IMR-90 (cell line): ENCODE results near the gene OR7A17.

ENCODE experiments used
- CEBPB ChIP-seq: IDR thresholded peaks from 2 replicates; pipeline ENCODE4 v1.6.1; 2012; ENCODE audit warnings: low read depth, low read length, improper control_type of control experiment
- MXI1 ChIP-seq: IDR thresholded peaks from 2 replicates; pipeline ENCODE4 v1.6.1; 2012; ENCODE audit warnings: low read depth, mild to moderate bottlenecking, low read length, moderate library complexity, borderline replicate concordance
- NFE2L2 ChIP-seq: fragments of 150-350 bp; IDR thresholded peaks from 2 replicates; pipeline ENCODE4 v1.6.1; 2016; ENCODE audit warnings: low read depth, mild to moderate bottlenecking, low read length
- POLR2A ChIP-seq: IDR thresholded peaks from 2 replicates; pipeline ENCODE4 v1.6.1; 2012; ENCODE audit warnings: mild to moderate bottlenecking, low read depth, low read length
- RCOR1 ChIP-seq: IDR thresholded peaks from 2 replicates; pipeline ENCODE4 v1.6.1; 2012; ENCODE audit warnings: mild to moderate bottlenecking, low read length, improper control_type of control experiment; ENCODE audit not compliant: insufficient replicate concordance
- TF ChIP-seq, protein P1 (sequence below): conservative IDR thresholded peaks from 2 replicates; pipeline ENCODE4 v1.5.1; 2012; ENCODE audit warnings: mild to moderate bottlenecking, low read depth, low read length, improper control_type of control experiment
- TF ChIP-seq, protein P2 (sequence below): fragments of 150-350 bp; IDR thresholded peaks from 2 replicates; pipeline ENCODE4 v1.6.1; 2017; ENCODE audit warnings: mild to moderate bottlenecking, antibody characterized with exemption, low read length, low read depth

DNA sequence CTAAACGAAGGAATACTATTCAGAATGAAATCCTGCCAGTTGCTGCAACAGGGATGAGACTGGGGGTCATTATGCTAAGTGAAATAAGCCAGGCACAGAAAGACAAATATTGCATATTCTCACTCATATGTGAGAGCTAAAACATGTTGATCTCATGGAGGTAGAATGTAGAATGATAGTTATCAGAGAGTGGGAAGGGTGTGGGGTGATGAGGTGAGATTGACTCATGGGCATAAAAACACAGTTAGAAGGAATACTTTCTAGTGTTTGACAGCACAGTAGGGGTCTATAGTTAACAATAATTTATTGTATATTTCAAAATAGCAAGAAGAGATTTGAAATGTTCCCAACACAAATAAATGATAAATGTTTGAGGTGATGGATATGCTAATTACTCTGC, 47.6 kb upstream of the OR7A17 start:
- TF ChIP-seq RCOR1 = no peak
- TF ChIP-seq, protein P1, sequence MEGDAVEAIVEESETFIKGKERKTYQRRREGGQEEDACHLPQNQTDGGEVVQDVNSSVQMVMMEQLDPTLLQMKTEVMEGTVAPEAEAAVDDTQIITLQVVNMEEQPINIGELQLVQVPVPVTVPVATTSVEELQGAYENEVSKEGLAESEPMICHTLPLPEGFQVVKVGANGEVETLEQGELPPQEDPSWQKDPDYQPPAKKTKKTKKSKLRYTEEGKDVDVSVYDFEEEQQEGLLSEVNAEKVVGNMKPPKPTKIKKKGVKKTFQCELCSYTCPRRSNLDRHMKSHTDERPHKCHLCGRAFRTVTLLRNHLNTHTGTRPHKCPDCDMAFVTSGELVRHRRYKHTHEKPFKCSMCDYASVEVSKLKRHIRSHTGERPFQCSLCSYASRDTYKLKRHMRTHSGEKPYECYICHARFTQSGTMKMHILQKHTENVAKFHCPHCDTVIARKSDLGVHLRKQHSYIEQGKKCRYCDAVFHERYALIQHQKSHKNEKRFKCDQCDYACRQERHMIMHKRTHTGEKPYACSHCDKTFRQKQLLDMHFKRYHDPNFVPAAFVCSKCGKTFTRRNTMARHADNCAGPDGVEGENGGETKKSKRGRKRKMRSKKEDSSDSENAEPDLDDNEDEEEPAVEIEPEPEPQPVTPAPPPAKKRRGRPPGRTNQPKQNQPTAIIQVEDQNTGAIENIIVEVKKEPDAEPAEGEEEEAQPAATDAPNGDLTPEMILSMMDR = no peak
- TF ChIP-seq POLR2A = no peak
- TF ChIP-seq, protein P2, sequence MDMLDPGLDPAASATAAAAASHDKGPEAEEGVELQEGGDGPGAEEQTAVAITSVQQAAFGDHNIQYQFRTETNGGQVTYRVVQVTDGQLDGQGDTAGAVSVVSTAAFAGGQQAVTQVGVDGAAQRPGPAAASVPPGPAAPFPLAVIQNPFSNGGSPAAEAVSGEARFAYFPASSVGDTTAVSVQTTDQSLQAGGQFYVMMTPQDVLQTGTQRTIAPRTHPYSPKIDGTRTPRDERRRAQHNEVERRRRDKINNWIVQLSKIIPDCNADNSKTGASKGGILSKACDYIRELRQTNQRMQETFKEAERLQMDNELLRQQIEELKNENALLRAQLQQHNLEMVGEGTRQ = no peak
- TF ChIP-seq NFE2L2 = no peak
- TF ChIP-seq CEBPB = no peak
- no peak for TF ChIP-seq MXI1
